ENCODE measurements around the gene LRRC32. TPM values are rescaled to one million over a fixed set of nuclear protein-coding genes. Genes with fewer than 3 reads are reported as not detected.
A peak's percentile ranks its signal among the peaks of the same experiment; 100 is the strongest.

The LRRC32 gene
- total RNA-seq, 3 donors from 2014 or later: 10.4 to 20.3 (median 18.6) TPM

DNA sequence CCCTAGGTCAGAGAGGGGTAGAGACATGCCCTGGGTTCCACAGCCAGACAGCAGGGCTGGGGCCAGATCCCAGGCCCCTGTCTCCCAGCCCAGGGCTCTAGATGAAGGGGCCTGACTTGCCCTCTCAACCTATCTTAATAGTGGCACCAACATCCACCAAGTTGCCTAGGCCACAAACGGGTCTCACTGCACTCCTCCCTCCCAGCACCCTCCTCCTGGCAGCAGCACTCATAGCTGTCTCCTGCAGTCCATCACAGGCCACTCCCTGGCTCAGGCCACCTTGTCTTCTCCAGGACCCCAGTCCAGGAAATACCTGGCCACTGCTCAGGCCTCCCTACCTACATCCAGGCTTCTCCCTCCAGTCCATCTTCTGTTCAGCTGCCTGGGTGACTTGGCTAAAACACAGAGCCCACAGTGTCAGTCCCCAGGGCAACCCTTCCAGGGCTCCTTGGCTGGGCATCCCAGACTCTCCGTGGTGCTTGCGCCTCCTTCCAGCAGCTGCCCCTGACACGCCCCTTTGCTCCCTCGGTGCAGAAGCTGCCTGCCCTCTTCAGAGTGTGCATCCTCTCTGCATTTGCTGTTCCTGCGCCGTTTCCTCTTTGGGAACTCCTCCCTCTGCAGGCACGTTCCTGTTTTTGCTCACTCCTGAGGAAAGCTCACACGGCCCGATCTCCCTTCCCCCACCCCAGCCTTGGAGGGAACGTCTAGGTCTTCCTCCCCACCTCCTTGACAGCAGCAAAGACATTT, 40.5 kb downstream of the LRRC32 start:
- intact Hi-C loops (cut with DNase I, micrococcal nuclease): no loop called here
- Histone ChIP-seq H3K9me3 (peaks cover 6% of the 10 kb centered on the region), H3K4me1 (ENCODE audit: low read depth) (peaks cover 9% of the 10 kb centered on the region), H3K4me3 (no peak overlapping the region), H3K36me3 (ENCODE audit: low read depth) (no peaks in the 10 kb centered on the region)
- ATAC-seq (peak; percentile 88), DNase-seq (peak; percentile 66 to 82 (median 68))
- TF ChIP-seq, protein P1, sequence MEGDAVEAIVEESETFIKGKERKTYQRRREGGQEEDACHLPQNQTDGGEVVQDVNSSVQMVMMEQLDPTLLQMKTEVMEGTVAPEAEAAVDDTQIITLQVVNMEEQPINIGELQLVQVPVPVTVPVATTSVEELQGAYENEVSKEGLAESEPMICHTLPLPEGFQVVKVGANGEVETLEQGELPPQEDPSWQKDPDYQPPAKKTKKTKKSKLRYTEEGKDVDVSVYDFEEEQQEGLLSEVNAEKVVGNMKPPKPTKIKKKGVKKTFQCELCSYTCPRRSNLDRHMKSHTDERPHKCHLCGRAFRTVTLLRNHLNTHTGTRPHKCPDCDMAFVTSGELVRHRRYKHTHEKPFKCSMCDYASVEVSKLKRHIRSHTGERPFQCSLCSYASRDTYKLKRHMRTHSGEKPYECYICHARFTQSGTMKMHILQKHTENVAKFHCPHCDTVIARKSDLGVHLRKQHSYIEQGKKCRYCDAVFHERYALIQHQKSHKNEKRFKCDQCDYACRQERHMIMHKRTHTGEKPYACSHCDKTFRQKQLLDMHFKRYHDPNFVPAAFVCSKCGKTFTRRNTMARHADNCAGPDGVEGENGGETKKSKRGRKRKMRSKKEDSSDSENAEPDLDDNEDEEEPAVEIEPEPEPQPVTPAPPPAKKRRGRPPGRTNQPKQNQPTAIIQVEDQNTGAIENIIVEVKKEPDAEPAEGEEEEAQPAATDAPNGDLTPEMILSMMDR (IDR thresholded peaks at IDR 0.05): no peak

DNA sequence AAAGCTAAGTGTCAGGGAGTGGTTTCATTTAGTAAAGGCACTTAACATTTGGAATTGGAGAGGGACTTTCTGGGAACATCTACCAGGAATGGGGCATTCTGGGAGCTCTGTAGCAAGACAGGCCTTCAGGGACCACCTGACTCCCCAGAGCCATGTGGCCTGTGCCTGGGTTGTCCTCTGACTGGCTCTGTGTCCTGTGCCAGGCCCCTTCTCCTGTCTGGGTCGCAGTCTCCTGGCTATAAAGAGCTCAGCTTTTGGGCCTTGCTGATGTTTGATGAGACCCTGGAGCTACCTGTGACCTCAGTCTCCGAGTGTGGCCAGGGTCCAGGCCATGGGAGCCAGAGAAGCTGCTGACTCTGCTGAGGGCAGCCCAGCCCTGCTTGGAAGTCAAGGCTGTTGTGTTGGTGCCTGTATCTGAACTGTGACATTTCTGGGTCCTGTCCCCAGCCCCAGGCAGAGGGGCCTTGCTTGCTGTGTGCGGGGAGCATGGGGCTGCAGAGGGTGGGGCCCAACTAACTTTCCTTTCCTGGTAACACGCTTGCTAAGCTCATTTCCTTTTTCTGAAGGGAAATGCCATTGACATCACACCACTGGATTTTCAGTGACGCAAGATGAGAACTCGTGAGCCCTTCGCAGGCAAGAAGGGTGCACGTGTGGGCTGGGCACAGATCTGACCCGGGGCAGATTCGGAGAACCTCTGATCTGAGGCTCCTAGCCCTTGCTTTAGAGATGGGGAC, 41.3 kb downstream of the LRRC32 start:
- Histone ChIP-seq H3K9me3 (peaks cover 6% of the 10 kb centered on the region), H3K4me1 (ENCODE audit: low read depth) (peaks cover 9% of the 10 kb centered on the region), H3K4me3 (no peak overlapping the region), H3K36me3 (ENCODE audit: low read depth) (no peaks in the 10 kb centered on the region)
- ATAC-seq (peak; percentile 50), DNase-seq (peak in 1 of 3 donors; percentile 47)
- intact Hi-C loops (cut with DNase I, micrococcal nuclease): no loop called here
- TF ChIP-seq, protein P1 (IDR thresholded peaks at IDR 0.05): no peak

DNA sequence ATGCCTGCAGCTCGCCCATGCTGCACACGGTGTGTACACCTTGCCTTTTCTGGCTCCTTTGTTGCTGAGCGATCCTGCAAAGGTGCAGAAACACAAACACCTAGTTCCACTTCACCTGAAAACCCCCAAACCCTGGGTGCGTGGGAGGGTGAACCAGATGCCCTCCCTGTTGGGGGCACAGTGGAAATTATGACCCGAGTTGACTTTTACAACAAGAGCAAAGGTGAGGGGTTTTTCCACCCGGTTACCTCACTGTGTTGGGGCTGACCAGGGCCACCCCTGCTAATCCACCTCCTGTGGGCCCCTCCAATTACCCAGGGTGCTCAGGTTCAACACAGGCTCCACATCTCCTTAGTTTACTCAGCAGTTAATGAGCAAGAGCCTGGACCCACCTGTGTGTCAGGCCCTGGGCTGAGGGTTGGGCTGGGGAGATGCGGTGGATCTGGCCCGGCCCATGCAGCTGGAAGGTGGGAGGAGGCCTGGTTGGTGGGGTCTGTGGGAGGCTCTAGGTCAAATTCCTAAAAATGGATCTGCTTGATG, 42.1 kb downstream of the LRRC32 start:
- Histone ChIP-seq H3K36me3 (ENCODE audit: low read depth) (no peaks in the 10 kb centered on the region), H3K4me1 (ENCODE audit: low read depth) (peaks cover 9% of the 10 kb centered on the region), H3K4me3 (no peak overlapping the region), H3K9me3 (peaks cover 6% of the 10 kb centered on the region)
- ATAC-seq (no peak), DNase-seq (no peak)
- TF ChIP-seq, protein P1 (IDR thresholded peaks at IDR 0.05): no peak
- intact Hi-C loops (cut with DNase I, micrococcal nuclease): no loop called here

DNA sequence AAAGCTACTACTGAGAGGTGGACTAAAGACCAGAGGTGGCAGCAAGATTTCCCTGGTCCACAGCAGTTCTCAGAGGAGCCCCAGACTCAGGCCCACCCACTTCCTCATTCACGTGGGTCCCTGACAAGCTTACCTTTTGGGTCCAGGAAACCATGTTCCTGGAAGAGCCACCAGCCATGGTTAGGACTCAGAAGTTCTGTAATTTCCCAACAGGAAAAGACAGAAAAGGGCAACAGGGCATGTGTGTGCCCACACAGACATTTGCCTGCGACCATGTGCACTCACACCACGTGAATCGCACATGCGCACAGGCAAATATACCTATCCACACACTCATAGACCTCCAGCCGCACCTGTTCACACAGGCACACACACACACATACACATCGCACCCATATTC, 42.9 kb downstream of the LRRC32 start:
- Histone ChIP-seq H3K9me3 (peaks cover 6% of the 10 kb centered on the region), H3K4me3 (no peak overlapping the region), H3K36me3 (ENCODE audit: low read depth) (no peaks in the 10 kb centered on the region), H3K4me1 (ENCODE audit: low read depth) (peaks cover 9% of the 10 kb centered on the region)
- TF ChIP-seq, protein P1 (IDR thresholded peaks at IDR 0.05): no peak
- intact Hi-C loops (cut with DNase I, micrococcal nuclease): no loop called here
- ATAC-seq: no peak
- DNase-seq: no peak

DNA sequence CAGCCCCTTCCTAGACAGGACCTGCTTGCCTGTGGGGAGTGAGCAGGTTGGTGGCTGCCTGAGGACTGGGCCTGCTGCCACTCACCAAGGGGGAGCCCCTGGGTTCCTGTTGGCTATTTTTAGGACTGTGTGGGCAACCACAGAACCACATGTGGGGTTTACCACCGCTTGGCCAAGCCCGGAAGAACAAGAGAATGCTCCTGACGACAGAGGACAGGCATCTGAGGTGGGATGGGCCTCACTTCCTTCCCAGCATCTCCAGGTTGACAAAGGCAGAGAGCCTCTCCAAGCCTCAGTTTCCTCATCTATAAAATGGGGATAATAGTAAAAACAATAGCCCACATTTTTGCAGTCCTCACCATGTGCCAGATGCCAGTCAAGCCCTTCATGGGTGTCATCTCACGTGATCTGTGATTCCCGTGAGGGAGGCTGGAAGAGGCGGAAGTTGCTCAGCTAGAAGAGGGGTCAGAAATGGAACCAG, 43.6 kb downstream of the LRRC32 start:
- Histone ChIP-seq H3K9me3 (peaks cover 6% of the 10 kb centered on the region), H3K36me3 (ENCODE audit: low read depth) (no peaks in the 10 kb centered on the region), H3K4me3 (no peak overlapping the region), H3K4me1 (ENCODE audit: low read depth) (peaks cover 9% of the 10 kb centered on the region)
- TF ChIP-seq, protein P1 (IDR thresholded peaks at IDR 0.05): no peak
- intact Hi-C loops (cut with DNase I, micrococcal nuclease): no loop called here
- peak; percentile 10 for ATAC-seq
- DNase-seq: no peak
